Prostate gland (tissue), 2 donors: ENCODE data around the gene MARCHF11. TPM values are rescaled to one million over a fixed set of nuclear protein-coding genes. Genes with fewer than 3 reads are reported as not detected.

ENCODE experiments used
- DNase-seq: peaks from one replicate; pipeline ENCODE4 v3.0.0-alpha.2; 2019; ENCODE audit warnings: low spot score
- H3K27ac ChIP-seq, 2 donors: fragments of 200-600 bp; sonication (generic); 2 replicates each; pipeline ENCODE4 v1.5.1; 2017 to 2019
- H3K27me3 ChIP-seq: fragments of 200-600 bp; sonication (generic); replicated peaks from 2 replicates; pipeline ENCODE4 v1.5.1; 2019; ENCODE audit not compliant: insufficient read depth
- H3K36me3 ChIP-seq, 2 donors: fragments of 200-600 bp; sonication (generic); 1 replicate in 1 of 2; 2 replicates in 1 of 2; pipeline versions ENCODE4 v1.5.1 to v1.8.1; 2017 to 2019
- H3K4me1 ChIP-seq: fragments of 200-600 bp; sonication (generic); replicated peaks from 2 replicates; pipeline ENCODE4 v1.5.1; 2019
- H3K4me3 ChIP-seq, 2 donors: fragments of 200-600 bp; sonication (generic); 2 replicates each; pipeline ENCODE4 v1.5.1; 2017 to 2019
- H3K9me3 ChIP-seq: fragments of 200-600 bp; sonication (generic); 2 replicates; pipeline ENCODE4 v1.5.1; 2017
- POLR2A ChIP-seq: fragments of 450-650 bp; IDR thresholded peaks from one replicate; pipeline ENCODE4 v1.6.1; 2016; ENCODE audit warnings: antibody characterized with exemption, mild to moderate bottlenecking
- POLR2AphosphoS5 ChIP-seq: sonication (generic); formaldehyde crosslinking; IDR thresholded peaks from one replicate; pipeline ENCODE4 v1.6.1; 2017; ENCODE audit warnings: antibody characterized with exemption
- WGBS: methylation state at CpG from one replicate; pipeline ENCODE4 v1.1.5; 2018; 5-methylcytosine and 5-hydroxymethylcytosine counted together
- intact Hi-C: fragments of 100-400 bp; cut with DNase I; formaldehyde crosslinking; loops from one replicate; pipeline ENCODE4 v1.14.2; 2022
- total RNA-seq, 2 donors: library from RNA; depleted of rRNA; stranded (reverse); fragments of >200 nt; gene quantifications; one replicate each; pipeline ENCODE4 v1.1.0, GENCODE V29; 2016
- TF ChIP-seq, protein P1 (sequence below), 4 experiments: fragments of 200-600 bp in 2 of 4; fragments of 450-650 bp in 2 of 4; sonication (generic) in 2 of 4; IDR thresholded peaks; 1 replicate in 3 of 4; 2 replicates in 1 of 4; pipeline ENCODE4 v1.5.1; 2016 to 2019; ENCODE audit warnings: antibody characterized with exemption in 4 of 4, mild to moderate bottlenecking in 2 of 4, moderate library complexity in 2 of 4

MARCHF11 gene
- total RNA-seq, 2 donors from 2014 or later: 8.9 TPM; not detected in 1

DNA sequence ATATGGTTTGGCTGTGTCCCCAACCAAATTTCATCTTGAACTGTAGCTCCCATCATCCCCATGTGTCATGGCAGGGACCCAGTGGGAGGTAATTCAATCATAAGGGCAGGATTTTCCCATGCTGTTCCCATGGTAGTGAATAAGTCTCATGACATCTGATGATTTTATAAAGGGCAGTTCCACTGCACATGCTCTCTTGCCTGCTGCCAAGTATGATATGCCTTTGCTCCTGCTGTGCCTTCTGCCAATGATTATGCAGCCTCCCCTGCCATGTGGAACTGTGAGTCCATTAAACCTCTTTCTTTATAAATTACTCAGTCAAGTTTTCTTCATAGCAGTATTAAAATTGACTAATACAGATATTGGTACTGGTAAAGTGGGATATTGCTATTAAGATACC is 42.4 kb downstream of the MARCHF11 start:
- Histone ChIP-seq H3K27ac (no peak overlapping the region), H3K9me3 (no peaks in the 10 kb centered on the region), H3K27me3 (no peaks in the 10 kb centered on the region), H3K4me3 (no peak overlapping the region), H3K4me1 (no peaks in the 10 kb centered on the region), H3K36me3 (no peaks in the 10 kb centered on the region)
- DNase-seq: no peak
- TF ChIP-seq POLR2A: no peak
- TF ChIP-seq, protein P1, sequence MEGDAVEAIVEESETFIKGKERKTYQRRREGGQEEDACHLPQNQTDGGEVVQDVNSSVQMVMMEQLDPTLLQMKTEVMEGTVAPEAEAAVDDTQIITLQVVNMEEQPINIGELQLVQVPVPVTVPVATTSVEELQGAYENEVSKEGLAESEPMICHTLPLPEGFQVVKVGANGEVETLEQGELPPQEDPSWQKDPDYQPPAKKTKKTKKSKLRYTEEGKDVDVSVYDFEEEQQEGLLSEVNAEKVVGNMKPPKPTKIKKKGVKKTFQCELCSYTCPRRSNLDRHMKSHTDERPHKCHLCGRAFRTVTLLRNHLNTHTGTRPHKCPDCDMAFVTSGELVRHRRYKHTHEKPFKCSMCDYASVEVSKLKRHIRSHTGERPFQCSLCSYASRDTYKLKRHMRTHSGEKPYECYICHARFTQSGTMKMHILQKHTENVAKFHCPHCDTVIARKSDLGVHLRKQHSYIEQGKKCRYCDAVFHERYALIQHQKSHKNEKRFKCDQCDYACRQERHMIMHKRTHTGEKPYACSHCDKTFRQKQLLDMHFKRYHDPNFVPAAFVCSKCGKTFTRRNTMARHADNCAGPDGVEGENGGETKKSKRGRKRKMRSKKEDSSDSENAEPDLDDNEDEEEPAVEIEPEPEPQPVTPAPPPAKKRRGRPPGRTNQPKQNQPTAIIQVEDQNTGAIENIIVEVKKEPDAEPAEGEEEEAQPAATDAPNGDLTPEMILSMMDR (IDR thresholded peaks at IDR 0.05): no peak
- no peak for TF ChIP-seq POLR2AphosphoS5
- intact Hi-C loops: no loop called here

DNA sequence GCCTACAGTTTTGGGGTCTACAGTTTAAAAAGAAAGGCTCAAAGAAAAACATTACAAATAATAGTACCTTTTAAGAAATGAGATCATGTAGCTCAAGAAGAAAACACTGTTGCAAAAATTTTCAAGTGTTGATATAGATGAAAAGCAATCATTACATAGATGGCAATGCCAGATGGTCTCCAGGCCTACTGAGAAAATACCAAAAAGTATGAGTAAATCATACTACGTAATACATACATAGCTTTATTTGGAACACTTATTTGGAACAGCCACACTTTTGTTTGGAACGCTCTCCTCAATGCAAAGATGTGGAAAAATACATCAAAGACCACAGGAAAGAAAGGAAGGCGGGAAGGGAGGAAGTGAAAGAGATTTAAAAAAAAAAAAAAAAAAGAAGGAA is 44.1 kb downstream of the MARCHF11 start:
- DNase-seq: no peak
- Histone ChIP-seq H3K27me3 (no peaks in the 10 kb centered on the region), H3K27ac (no peak overlapping the region), H3K9me3 (no peaks in the 10 kb centered on the region), H3K4me3 (no peak overlapping the region), H3K4me1 (no peaks in the 10 kb centered on the region), H3K36me3 (no peaks in the 10 kb centered on the region)
- 82% methylated on average over 3 of the region's 3 CpGs for WGBS
- intact Hi-C loops: no loop called here
- TF ChIP-seq POLR2A (no peak), POLR2AphosphoS5 (no peak)
- TF ChIP-seq, protein P1 (IDR thresholded peaks at IDR 0.05): no peak

DNA sequence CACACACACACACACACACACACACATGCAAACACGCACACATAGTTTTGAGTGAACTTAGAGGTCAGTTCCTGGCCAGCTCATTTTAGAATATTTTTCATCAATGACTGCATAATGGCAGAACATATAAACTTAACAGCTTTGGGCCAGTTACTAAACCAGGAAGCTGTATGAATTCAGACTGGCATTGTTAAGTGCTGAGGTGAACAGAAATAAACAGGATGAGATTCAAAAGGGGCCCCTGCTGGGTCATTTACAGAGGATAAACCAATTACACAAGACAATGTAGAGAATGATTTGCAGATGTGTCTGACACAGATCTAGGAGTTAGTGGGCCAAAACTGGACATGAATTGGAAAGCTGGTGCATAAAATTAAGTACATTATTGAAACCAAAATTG is 44.6 kb downstream of the MARCHF11 start:
- no peaks in the 10 kb centered on the region for H3K36me3 ChIP-seq
- TF ChIP-seq, protein P1 (IDR thresholded peaks at IDR 0.05): no peak
- TF ChIP-seq POLR2A (no peak), POLR2AphosphoS5 (no peak)
- DNase-seq: no peak
- WGBS: 64% methylated on average over 1 of the region's 1 CpG
- no peak overlapping the region for H3K4me3 ChIP-seq
- H3K27me3 ChIP-seq: no peaks in the 10 kb centered on the region
- intact Hi-C loops: no loop called here
- H3K27ac ChIP-seq: no peak overlapping the region
- H3K9me3 ChIP-seq: no peaks in the 10 kb centered on the region
- H3K4me1 ChIP-seq: no peaks in the 10 kb centered on the region

DNA sequence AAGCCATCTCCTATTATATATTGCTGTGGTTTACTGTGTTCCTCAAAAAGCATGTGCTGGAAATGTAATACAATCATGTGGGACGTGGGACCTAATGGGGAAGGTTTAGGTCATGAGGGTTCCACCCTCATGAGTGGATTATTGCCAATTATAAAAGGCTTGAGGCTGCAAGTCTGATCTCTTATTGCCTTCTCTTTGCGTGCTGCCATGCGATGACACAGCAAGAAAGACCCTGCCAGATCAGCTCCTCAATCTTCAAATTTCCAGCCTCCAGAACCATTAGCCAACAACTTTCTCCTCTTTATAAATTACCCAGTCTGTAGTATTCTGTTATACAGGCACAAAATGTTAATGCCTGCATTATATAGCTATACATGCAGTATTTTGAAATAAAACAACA is 45.4 kb downstream of the MARCHF11 start:
- H3K4me3 ChIP-seq: no peak overlapping the region
- TF ChIP-seq POLR2A: no peak
- no peak for TF ChIP-seq POLR2AphosphoS5
- TF ChIP-seq, protein P1 (IDR thresholded peaks at IDR 0.05): no peak
- no peak for DNase-seq
- no peaks in the 10 kb centered on the region for H3K4me1 ChIP-seq
- no peaks in the 10 kb centered on the region for H3K9me3 ChIP-seq
- H3K27me3 ChIP-seq: no peaks in the 10 kb centered on the region
- intact Hi-C loops: no loop called here
- no peak overlapping the region for H3K27ac ChIP-seq
- no peaks in the 10 kb centered on the region for H3K36me3 ChIP-seq
- WGBS: 83% methylated on average over 3 of the region's 3 CpGs

DNA sequence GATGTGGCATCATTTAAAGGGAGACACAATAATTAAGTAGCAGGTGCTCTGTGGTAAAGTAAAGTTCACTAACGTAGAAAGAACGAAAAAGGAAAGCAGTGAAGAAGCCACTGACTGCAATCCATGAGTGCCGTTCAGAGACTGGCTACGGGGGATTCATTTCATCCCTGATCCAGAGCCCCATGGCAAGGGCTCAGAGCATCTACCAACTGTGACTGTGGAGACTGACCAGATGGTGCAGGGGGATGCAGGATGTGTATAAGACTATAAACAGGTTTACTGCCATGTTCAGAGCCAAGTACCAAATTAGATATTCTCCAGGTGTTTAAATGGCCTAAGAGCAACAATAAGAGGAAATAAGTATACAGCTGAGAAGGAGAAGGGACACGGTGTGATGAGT is 47.7 kb downstream of the MARCHF11 start:
- WGBS: 85% methylated on average over 5 of the region's 5 CpGs
- Histone ChIP-seq H3K9me3 (no peaks in the 10 kb centered on the region), H3K4me3 (no peak overlapping the region), H3K27ac (no peak overlapping the region), H3K27me3 (no peaks in the 10 kb centered on the region), H3K4me1 (no peaks in the 10 kb centered on the region), H3K36me3 (no peaks in the 10 kb centered on the region)
- TF ChIP-seq, protein P1 (IDR thresholded peaks at IDR 0.05): no peak
- no peak for TF ChIP-seq POLR2AphosphoS5
- TF ChIP-seq POLR2A: no peak
- intact Hi-C loops: no loop called here
- DNase-seq: no peak
